Smooth muscle cell (in vitro differentiated cells): ENCODE results near the gene PLA2G5. TPM values are rescaled to one million over a fixed set of nuclear protein-coding genes. Genes with fewer than 3 reads are reported as not detected.

Experiments
- DNase-seq: peaks from one replicate; lab custom pipeline; 2025; ENCODE audit not compliant: unreplicated experiment; lab: John Stamatoyannopoulos, UW
- H2AFZ ChIP-seq: fragments of 200-600 bp; sonication (generic); 2 replicates; pipeline ENCODE4 v1.6.0; 2016; ENCODE audit warnings: antibody characterized with exemption, low read depth, mild to moderate bottlenecking
- H3F3A ChIP-seq: fragments of 200-600 bp; sonication (generic); 2 replicates; pipeline ENCODE4 v1.6.0; 2017; ENCODE audit warnings: antibody characterized with exemption, low read depth
- H3K27ac ChIP-seq: fragments of 200-600 bp; sonication (generic); 2 replicates; pipeline ENCODE4 v1.5.1; 2016; ENCODE audit warnings: low read depth, mild to moderate bottlenecking
- H3K27me3 ChIP-seq: fragments of 200-600 bp; sonication (generic); 2 replicates; pipeline ENCODE4 v1.6.1; 2016; ENCODE audit warnings: low read depth, mild to moderate bottlenecking
- H3K36me3 ChIP-seq: fragments of 200-600 bp; sonication (generic); 2 replicates; pipeline ENCODE4 v1.5.1; 2016; ENCODE audit warnings: low read depth
- H3K4me1 ChIP-seq: fragments of 200-600 bp; sonication (generic); 2 replicates; pipeline ENCODE4 v1.5.1; 2016; ENCODE audit warnings: low read depth
- H3K4me2 ChIP-seq: fragments of 200-600 bp; sonication (generic); 2 replicates; pipeline ENCODE4 v1.6.0; 2016; ENCODE audit warnings: mild to moderate bottlenecking
- H3K4me3 ChIP-seq: fragments of 200-600 bp; sonication (generic); 2 replicates; pipeline ENCODE4 v1.5.1; 2016; ENCODE audit warnings: mild to moderate bottlenecking
- H3K79me2 ChIP-seq: fragments of 200-600 bp; sonication (generic); 2 replicates; pipeline ENCODE4 v1.6.0; 2016; ENCODE audit warnings: low read depth, mild to moderate bottlenecking
- H3K9ac ChIP-seq: fragments of 200-600 bp; sonication (generic); 2 replicates; pipeline ENCODE4 v1.6.0; 2016; ENCODE audit warnings: low read depth
- H3K9me3 ChIP-seq: fragments of 200-600 bp; sonication (generic); replicated peaks from 2 replicates; pipeline ENCODE4 v1.5.1; 2016; ENCODE audit warnings: low read depth
- H4K20me1 ChIP-seq: fragments of 200-600 bp; sonication (generic); 2 replicates; pipeline ENCODE4 v1.6.0; 2016; ENCODE audit warnings: low read depth
- CTCF ChIP-seq: fragments of 200-600 bp; sonication (generic); IDR thresholded peaks from 2 replicates; pipeline ENCODE4 v1.5.1; 2017; ENCODE audit warnings: borderline replicate concordance, mild to moderate bottlenecking, antibody characterized with exemption; ENCODE audit not compliant: insufficient read depth, poor library complexity, severe bottlenecking
- WGBS: methylation state at CpG from one replicate; pipeline ENCODE4 v1.1.7; 2016; ENCODE audit warnings: low lambda C conversion rate; 5-methylcytosine and 5-hydroxymethylcytosine counted together
- polyA plus RNA-seq: library from polyadenylated mRNA; unstranded; fragments of >200 nt; fragmentation: Nextera tagmentation; extraction: Ambion mirVana; gene quantifications from 2 replicates; pipeline ENCODE4 v1.2.1, GENCODE V29; 2016
- total RNA-seq: library from RNA; depleted of rRNA; stranded (reverse); fragments of >200 nt; gene quantifications from 2 replicates; pipeline ENCODE4 v1.2.3, GENCODE V29; 2014

PLA2G5 gene
- total and polyA plus RNA-seq, 2 experiments from 2014 or later, result 0.22 to 0.64 TPM

- H3K27me3 ChIP-seq, result no peaks in the 10 kb centered on the region
- no peak for TF ChIP-seq CTCF
- H2AFZ ChIP-seq, result no peak overlapping the region
- H3K36me3 ChIP-seq, result no peaks in the 10 kb centered on the region
- no peak overlapping the region for H3K4me3 ChIP-seq
- H3F3A ChIP-seq, result no peaks in the 10 kb centered on the region
- no peaks in the 10 kb centered on the region for H3K4me1 ChIP-seq
- no peak overlapping the region for H3K4me2 ChIP-seq
- H4K20me1 ChIP-seq, result no peaks in the 10 kb centered on the region
- H3K9me3 ChIP-seq, result no peaks in the 10 kb centered on the region
- no peak overlapping the region for H3K9ac ChIP-seq
- no peak for DNase-seq
- 93% methylated on average over 5 of the region's 5 CpGs for WGBS
- H3K79me2 ChIP-seq, result no peaks in the 10 kb centered on the region
- no peak overlapping the region for H3K27ac ChIP-seq
Measured at GRCh38 chr1:20111452-20111851, 41.5 kb downstream of the PLA2G5 start.

- Histone ChIP-seq H3F3A (no peaks in the 10 kb centered on the region), H3K9me3 (no peaks in the 10 kb centered on the region), H3K4me2 (no peak overlapping the region), H4K20me1 (no peaks in the 10 kb centered on the region), H3K27ac (no peak overlapping the region), H3K27me3 (no peaks in the 10 kb centered on the region), H3K4me1 (no peaks in the 10 kb centered on the region), H3K9ac (no peak overlapping the region), H3K79me2 (no peaks in the 10 kb centered on the region), H3K36me3 (no peaks in the 10 kb centered on the region), H2AFZ (no peak overlapping the region), H3K4me3 (no peak overlapping the region)
- WGBS, result 76% methylated on average over 3 of the region's 3 CpGs
- no peak for TF ChIP-seq CTCF
- no peak for DNase-seq
Measured at GRCh38 chr1:20112279-20113000, 42.4 kb downstream of the PLA2G5 start.

- H3K36me3 ChIP-seq, result no peaks in the 10 kb centered on the region
- no peaks in the 10 kb centered on the region for H3F3A ChIP-seq
- no peaks in the 10 kb centered on the region for H3K4me1 ChIP-seq
- no peak overlapping the region for H2AFZ ChIP-seq
- no peak overlapping the region for H3K9ac ChIP-seq
- no peaks in the 10 kb centered on the region for H4K20me1 ChIP-seq
- no peaks in the 10 kb centered on the region for H3K9me3 ChIP-seq
- WGBS, result 92% methylated on average over 15 of the region's 15 CpGs
- H3K79me2 ChIP-seq, result no peaks in the 10 kb centered on the region
- H3K4me3 ChIP-seq, result no peak overlapping the region
- no peak overlapping the region for H3K4me2 ChIP-seq
- H3K27me3 ChIP-seq, result no peaks in the 10 kb centered on the region
- TF ChIP-seq CTCF, result no peak
- DNase-seq, result no peak
- no peak overlapping the region for H3K27ac ChIP-seq
Measured at GRCh38 chr1:20114021-20114648, 44.1 kb downstream of the PLA2G5 start.
